Testis (tissue), 2 donors: Measurements from ENCODE around the gene LMO2.

Source experiments
- POLR2A ChIP-seq: fragments of 450-650 bp; IDR thresholded peaks from one replicate; pipeline ENCODE4 v1.6.1; 2017; ENCODE audit warnings: antibody characterized with exemption, mild to moderate bottlenecking, moderate library complexity
- TF ChIP-seq, protein P1 (sequence below), 3 experiments: fragments of 450-650 bp in 2 of 3; fragments of 200-600 bp in 1 of 3; sonication (generic) in 1 of 3; IDR thresholded peaks; one replicate each; pipeline ENCODE4 v1.5.1; 2016 to 2019; ENCODE audit warnings: antibody characterized with exemption in 3 of 3, mild to moderate bottlenecking in 2 of 3, moderate library complexity in 1 of 3

- no peak for TF ChIP-seq POLR2A
- TF ChIP-seq, protein P1, sequence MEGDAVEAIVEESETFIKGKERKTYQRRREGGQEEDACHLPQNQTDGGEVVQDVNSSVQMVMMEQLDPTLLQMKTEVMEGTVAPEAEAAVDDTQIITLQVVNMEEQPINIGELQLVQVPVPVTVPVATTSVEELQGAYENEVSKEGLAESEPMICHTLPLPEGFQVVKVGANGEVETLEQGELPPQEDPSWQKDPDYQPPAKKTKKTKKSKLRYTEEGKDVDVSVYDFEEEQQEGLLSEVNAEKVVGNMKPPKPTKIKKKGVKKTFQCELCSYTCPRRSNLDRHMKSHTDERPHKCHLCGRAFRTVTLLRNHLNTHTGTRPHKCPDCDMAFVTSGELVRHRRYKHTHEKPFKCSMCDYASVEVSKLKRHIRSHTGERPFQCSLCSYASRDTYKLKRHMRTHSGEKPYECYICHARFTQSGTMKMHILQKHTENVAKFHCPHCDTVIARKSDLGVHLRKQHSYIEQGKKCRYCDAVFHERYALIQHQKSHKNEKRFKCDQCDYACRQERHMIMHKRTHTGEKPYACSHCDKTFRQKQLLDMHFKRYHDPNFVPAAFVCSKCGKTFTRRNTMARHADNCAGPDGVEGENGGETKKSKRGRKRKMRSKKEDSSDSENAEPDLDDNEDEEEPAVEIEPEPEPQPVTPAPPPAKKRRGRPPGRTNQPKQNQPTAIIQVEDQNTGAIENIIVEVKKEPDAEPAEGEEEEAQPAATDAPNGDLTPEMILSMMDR (IDR thresholded peaks at IDR 0.05) = no peak
Observed at GRCh38 chr11:33930317-33931021, 38.6 kb upstream of the LMO2 start.
